ENCODE data around the gene RAB33B.

RAB33B gene

GRCh38 chr4:139525414-139525813 is 71.5 kb downstream of the RAB33B start:
- Histone ChIP-seq H3K4me3 (ENCODE audit: low read length in 2 of 2) (no peak overlapping the region), H3K9me3 (ENCODE audit: control insufficient read depth in 2 of 2, low read length in 2 of 2) (no peaks in the 10 kb centered on the region), H3K27me3 (ENCODE audit: control insufficient read depth in 1 of 2, insufficient read depth in 2 of 2, low read length in 2 of 2) (no peaks in the 10 kb centered on the region), H3K27ac (ENCODE audit: low read length) (no peak overlapping the region), H3K9ac (ENCODE audit: low read length in 2 of 2) (no peak overlapping the region), H3K36me3 (ENCODE audit: control insufficient read depth in 2 of 2, insufficient read depth in 2 of 2, low read length in 2 of 2) (peaks cover 16 to 27% of the 10 kb centered on the region in 2 donors), H3K4me1 (ENCODE audit: control insufficient read depth, insufficient read depth, low read length) (peaks cover 4% of the 10 kb centered on the region)
